Measurements from ENCODE around the gene ZNF674.
"Not testable (repeated sequence)": the region's sequence is repeated elsewhere in the genome, so short reads cannot be mapped to it uniquely, and the experiment has no call there.

Gene ZNF674

GRCh38 chrX:46477435-46477834 lies 67.8 kb downstream of the ZNF674 start:
- Mint-ChIP-seq H3K36me3 (ENCODE audit: low read depth) (peaks cover 50% of the 10 kb centered on the region), H3K9me3 (peaks cover 31% of the 10 kb centered on the region), H3K27ac (no peak overlapping the region), H3K27me3 (ENCODE audit: low read depth) (no peaks in the 10 kb centered on the region), H3K4me3 (no peak overlapping the region), H3K4me1 (no peaks in the 10 kb centered on the region)
- TF ChIP-seq CTCF (IDR thresholded peaks at IDR 0.05; ENCODE audit: unreplicated experiment in 3 of 3), result no peak

GRCh38 chrX:46465203-46465602 lies 80.0 kb downstream of the ZNF674 start:
- H3K4me3 Mint-ChIP-seq, result no peak overlapping the region
- H3K27ac Mint-ChIP-seq, result no peak overlapping the region
- no peak for TF ChIP-seq CTCF (IDR thresholded peaks at IDR 0.05; ENCODE audit: unreplicated experiment in 3 of 3)
- no peaks in the 10 kb centered on the region for H3K27me3 Mint-ChIP-seq (ENCODE audit: low read depth)
- no peaks in the 10 kb centered on the region for H3K9me3 Mint-ChIP-seq
- H3K36me3 Mint-ChIP-seq (ENCODE audit: low read depth), result peaks cover 61% of the 10 kb centered on the region
- no peaks in the 10 kb centered on the region for H3K4me1 Mint-ChIP-seq

GRCh38 chrX:46463682-46464081 lies 81.5 kb downstream of the ZNF674 start:
- Mint-ChIP-seq H3K4me1 (no peaks in the 10 kb centered on the region), H3K27ac (no peak overlapping the region), H3K27me3 (ENCODE audit: low read depth) (no peaks in the 10 kb centered on the region), H3K4me3 (no peak overlapping the region), H3K9me3 (no peaks in the 10 kb centered on the region), H3K36me3 (ENCODE audit: low read depth) (peaks cover 54% of the 10 kb centered on the region)
- TF ChIP-seq CTCF (IDR thresholded peaks at IDR 0.05; ENCODE audit: unreplicated experiment in 3 of 3), result no peak

- Mint-ChIP-seq H3K36me3 (ENCODE audit: low read depth) (peaks cover 49% of the 10 kb centered on the region), H3K4me1 (no peaks in the 10 kb centered on the region), H3K27ac (no peak overlapping the region)
Observed at GRCh38 chrX:46461660-46462191, 83.5 kb downstream of the ZNF674 start.

GRCh38 chrX:46460801-46461659 lies 84.2 kb downstream of the ZNF674 start:
- not testable (repeated sequence) for H3K27ac Mint-ChIP-seq; H3K4me1 Mint-ChIP-seq; H3K27me3 Mint-ChIP-seq (ENCODE audit: low read depth); H3K9me3 Mint-ChIP-seq; H3K4me3 Mint-ChIP-seq
- H3K36me3 Mint-ChIP-seq (ENCODE audit: low read depth), result peaks cover 48% of the 10 kb centered on the region

More at GRCh38 chrX:46461660-46462191, 83.5 kb downstream of the ZNF674 start:
- no peak for TF ChIP-seq CTCF (IDR thresholded peaks at IDR 0.05; ENCODE audit: unreplicated experiment in 3 of 3)
- H3K4me3 Mint-ChIP-seq, result no peak overlapping the region
- no peaks in the 10 kb centered on the region for H3K9me3 Mint-ChIP-seq
- H3K27me3 Mint-ChIP-seq (ENCODE audit: low read depth), result no peaks in the 10 kb centered on the region

GRCh38 chrX:46459603-46460002 lies 85.6 kb downstream of the ZNF674 start:
- no peaks in the 10 kb centered on the region for H3K9me3 Mint-ChIP-seq
- peaks cover 45% of the 10 kb centered on the region for H3K36me3 Mint-ChIP-seq (ENCODE audit: low read depth)
- H3K4me3 Mint-ChIP-seq, result no peak overlapping the region
- TF ChIP-seq CTCF (IDR thresholded peaks at IDR 0.05; ENCODE audit: unreplicated experiment in 3 of 3), result no peak
- no peak overlapping the region for H3K27ac Mint-ChIP-seq
- H3K4me1 Mint-ChIP-seq, result no peaks in the 10 kb centered on the region
- H3K27me3 Mint-ChIP-seq (ENCODE audit: low read depth), result no peaks in the 10 kb centered on the region

All from nephron (organoid).